AG04450 (cell line): ENCODE results near the gene B4GALNT4. TPM values are rescaled to one million over a fixed set of nuclear protein-coding genes. Genes with fewer than 3 reads are reported as not detected.
A peak's percentile ranks its signal among the peaks of the same experiment; 100 is the strongest.

Source experiments
- CTCF ChIA-PET: fragments of 300-600, 350-600 bp; formaldehyde crosslinking; extraction: SDS; loops from one replicate; lab custom pipeline; 2022; ENCODE audit warnings: antibody characterized with exemption, inconsistent platforms; lab: Charles Lee
- POLR2A ChIA-PET: fragments of 350-600 bp; formaldehyde crosslinking; extraction: SDS; loops from one replicate; lab custom pipeline; 2021; ENCODE audit warnings: antibody characterized with exemption, inconsistent platforms; lab: Yijun Ruan, JAX
- DNase-seq: peaks from one replicate; pipeline ENCODE4 v3.0.0-alpha.2; 2011; ENCODE audit warnings: low read depth, low spot score
- H3K27ac ChIP-seq: one replicate; pipeline ENCODE4 v1.5.1; 2012; ENCODE audit warnings: low read depth, low read length, control low read depth
- H3K27me3 ChIP-seq: one replicate; pipeline ENCODE4 v1.6.0; 2012; ENCODE audit warnings: low read length; ENCODE audit not compliant: control insufficient read depth, insufficient read depth
- H3K4me3 ChIP-seq: 2 replicates; pipeline ENCODE4 v1.5.1; 2011; ENCODE audit warnings: mild to moderate bottlenecking, low read depth, low read length, control low read depth
- H3K9me3 ChIP-seq: 2 replicates; pipeline ENCODE4 v1.5.1; 2012; ENCODE audit warnings: low read length; ENCODE audit not compliant: control insufficient read depth, insufficient read depth
- polyA plus RNA-seq: library from polyadenylated mRNA; depleted of rRNA; stranded (reverse); fragments of >200 nt; gene quantifications from 2 replicates; pipeline ENCODE4 v1.2.3, GENCODE V29; 2011
- TF ChIP-seq, protein P1 (sequence below): IDR thresholded peaks from 2 replicates; pipeline ENCODE4 v1.5.1; 2011; ENCODE audit warnings: low read depth, low read length, control low read depth, inconsistent platforms

B4GALNT4 gene
- polyA plus RNA-seq, 1 experiment, result 7.8 TPM

DNA sequence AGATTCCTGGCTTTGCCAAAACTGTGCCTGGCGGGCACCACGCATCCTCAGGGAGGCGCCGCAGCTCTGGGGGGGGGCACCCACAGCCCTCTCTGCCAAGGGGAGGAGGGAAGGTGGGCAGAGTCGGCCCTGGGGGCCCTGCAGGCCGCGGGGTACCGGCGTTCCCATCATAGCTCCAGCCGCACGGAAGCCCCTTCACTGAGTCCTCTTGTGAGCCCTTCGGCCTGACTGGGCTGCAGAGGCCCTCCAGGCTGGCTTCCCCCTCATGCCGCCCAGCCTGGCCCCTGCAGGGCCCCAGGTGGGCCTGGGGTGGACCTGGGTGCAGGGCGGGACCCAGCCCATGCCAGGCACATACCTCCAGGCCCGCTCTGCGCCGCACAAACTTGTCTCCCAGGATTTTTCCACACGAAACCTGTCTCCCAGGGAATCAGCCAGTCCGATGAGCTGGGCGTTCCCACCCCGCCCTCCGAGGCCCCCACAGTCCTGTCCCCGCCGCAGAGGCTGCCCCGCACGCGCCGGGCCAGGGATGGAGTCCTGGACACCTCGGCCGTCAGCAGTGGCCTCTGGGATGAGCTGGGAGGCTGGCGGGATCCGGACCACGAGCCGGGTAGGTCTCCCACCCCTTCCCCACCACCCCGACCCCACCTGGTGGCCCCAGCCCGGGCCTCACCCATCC lies 22.9 kb downstream of the B4GALNT4 start:
- H3K4me3 ChIP-seq, result no peak overlapping the region
- CTCF ChIA-PET, result interaction anchor here (0.6 kb wide), 1 partner anchor 141 kb away, joined by 3 read pairs; no protein-coding TSS in a partner anchor
- H3K9me3 ChIP-seq, result peaks cover 7% of the 10 kb centered on the region; the same call in 1 of the 2 replicates
- H3K27ac ChIP-seq, result no peak overlapping the region
- TF ChIP-seq, protein P1, sequence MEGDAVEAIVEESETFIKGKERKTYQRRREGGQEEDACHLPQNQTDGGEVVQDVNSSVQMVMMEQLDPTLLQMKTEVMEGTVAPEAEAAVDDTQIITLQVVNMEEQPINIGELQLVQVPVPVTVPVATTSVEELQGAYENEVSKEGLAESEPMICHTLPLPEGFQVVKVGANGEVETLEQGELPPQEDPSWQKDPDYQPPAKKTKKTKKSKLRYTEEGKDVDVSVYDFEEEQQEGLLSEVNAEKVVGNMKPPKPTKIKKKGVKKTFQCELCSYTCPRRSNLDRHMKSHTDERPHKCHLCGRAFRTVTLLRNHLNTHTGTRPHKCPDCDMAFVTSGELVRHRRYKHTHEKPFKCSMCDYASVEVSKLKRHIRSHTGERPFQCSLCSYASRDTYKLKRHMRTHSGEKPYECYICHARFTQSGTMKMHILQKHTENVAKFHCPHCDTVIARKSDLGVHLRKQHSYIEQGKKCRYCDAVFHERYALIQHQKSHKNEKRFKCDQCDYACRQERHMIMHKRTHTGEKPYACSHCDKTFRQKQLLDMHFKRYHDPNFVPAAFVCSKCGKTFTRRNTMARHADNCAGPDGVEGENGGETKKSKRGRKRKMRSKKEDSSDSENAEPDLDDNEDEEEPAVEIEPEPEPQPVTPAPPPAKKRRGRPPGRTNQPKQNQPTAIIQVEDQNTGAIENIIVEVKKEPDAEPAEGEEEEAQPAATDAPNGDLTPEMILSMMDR, result no peak
- POLR2A ChIA-PET, result interaction anchor here (0.6 kb wide), 1 partner anchor 14 kb away, joined by 3 read pairs; no protein-coding TSS in a partner anchor
- H3K27me3 ChIP-seq, result no peaks in the 10 kb centered on the region
- DNase-seq, result no peak

DNA sequence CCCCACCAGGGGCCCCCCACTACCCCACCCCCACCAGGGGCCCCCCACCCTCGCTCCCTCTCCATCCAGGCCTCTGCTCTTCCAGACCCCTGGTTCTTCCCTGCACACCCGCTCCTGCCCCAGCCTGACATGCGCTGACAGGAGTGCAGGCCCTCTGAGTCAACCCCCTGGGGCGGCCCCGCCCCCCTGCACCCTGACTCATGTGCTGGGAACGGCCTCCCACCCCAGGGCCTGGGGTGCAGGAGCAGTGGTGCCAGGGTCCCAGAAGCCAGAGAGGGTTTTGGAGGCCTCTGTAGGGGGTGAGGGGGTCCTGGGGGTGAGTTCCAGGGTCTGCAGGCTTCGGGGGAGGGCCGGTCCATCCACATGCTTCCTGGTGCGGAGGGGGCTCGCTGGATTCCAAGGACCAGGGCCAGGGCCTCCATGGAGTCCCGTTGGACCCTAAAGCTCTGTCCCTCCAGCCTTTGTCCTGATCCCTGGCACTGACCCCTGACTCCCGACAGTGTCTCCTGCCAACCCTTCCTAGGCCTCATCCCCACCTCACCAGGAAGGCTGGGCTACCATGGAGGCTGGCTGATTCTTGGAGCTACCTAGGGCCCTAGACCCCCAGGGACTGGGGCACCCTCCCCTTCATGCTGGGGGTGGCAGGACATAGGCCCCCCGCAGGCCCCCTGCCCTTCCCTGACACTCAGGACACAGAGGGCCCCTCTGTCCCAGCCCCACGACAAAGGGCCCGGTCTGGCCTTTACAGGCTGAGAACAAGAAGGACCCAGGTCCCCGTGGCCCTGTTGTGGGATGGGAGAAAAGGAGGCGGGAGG lies 24.1 kb downstream of the B4GALNT4 start:
- POLR2A ChIA-PET, result interaction anchor here (1.4 kb wide), 1 partner anchor 14 kb away, joined by 3 read pairs; no protein-coding TSS in a partner anchor
- H3K27ac ChIP-seq, result no peak overlapping the region
- H3K4me3 ChIP-seq, result no peak overlapping the region
- H3K27me3 ChIP-seq, result no peaks in the 10 kb centered on the region
- CTCF ChIA-PET, result no interaction called here
- H3K9me3 ChIP-seq, result peaks cover 10% of the 10 kb centered on the region; the same call in 1 of the 2 replicates
- TF ChIP-seq, protein P1, result no peak
- DNase-seq, result peak; percentile 42

DNA sequence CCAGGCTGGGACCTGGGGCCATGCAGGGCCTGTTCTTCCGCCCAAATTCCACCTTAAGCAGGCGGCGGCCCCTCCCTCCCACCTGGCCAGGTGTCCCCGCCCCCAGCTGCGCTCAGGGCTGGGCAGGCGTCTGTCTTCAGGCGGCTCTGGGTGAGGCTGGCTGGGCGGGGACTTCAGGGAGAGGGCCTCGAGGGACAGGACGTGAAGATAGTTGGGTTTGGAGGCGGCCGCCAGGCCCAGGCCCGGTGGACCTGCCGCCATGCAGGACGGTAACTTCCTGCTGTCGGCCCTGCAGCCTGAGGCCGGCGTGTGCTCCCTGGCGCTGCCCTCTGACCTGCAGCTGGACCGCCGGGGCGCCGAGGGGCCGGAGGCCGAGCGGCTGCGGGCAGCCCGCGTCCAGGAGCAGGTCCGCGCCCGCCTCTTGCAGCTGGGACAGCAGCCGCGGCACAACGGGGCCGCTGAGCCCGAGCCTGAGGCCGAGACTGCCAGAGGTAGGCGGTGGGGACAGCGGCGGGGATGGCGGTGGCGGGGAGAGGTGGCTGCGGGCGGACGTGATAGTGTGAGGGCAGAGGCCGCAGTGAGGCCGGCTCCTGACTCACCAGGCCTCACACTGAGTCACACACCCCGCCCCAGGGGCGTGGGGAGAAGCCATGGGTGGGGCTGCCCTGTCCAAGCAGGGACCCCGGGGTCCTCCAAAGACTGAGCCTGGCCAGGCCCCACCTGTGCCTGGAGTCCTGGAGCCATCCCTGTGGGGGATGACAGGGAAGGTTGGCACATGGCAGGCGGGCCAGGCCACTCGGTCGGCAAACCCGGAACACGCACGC lies 24.9 kb downstream of the B4GALNT4 start, which contains the start of gene PKP3:
Gene PKP3, plus strand, starts transcription at position 176 of the 824 bp plus-strand sequence. Its CDS starts 84 bp downstream, at position 260.
- Histone ChIP-seq H3K27me3 (no peaks in the 10 kb centered on the region), H3K4me3 (peak within 1 kb of the TSS; percentile 7; the same call in 1 of the 2 replicates), H3K27ac (no peak within 1 kb of the TSS), H3K9me3 (peaks cover 15% of the 10 kb centered on the region; the same call in 1 of the 2 replicates)
- POLR2A ChIA-PET, result interaction anchor here (1.4 kb wide), 1 partner anchor 13 kb away, joined by 3 read pairs; no protein-coding TSS in a partner anchor
- no peak for DNase-seq
- TF ChIP-seq, protein P1, result no peak
- CTCF ChIA-PET, result no interaction called here

DNA sequence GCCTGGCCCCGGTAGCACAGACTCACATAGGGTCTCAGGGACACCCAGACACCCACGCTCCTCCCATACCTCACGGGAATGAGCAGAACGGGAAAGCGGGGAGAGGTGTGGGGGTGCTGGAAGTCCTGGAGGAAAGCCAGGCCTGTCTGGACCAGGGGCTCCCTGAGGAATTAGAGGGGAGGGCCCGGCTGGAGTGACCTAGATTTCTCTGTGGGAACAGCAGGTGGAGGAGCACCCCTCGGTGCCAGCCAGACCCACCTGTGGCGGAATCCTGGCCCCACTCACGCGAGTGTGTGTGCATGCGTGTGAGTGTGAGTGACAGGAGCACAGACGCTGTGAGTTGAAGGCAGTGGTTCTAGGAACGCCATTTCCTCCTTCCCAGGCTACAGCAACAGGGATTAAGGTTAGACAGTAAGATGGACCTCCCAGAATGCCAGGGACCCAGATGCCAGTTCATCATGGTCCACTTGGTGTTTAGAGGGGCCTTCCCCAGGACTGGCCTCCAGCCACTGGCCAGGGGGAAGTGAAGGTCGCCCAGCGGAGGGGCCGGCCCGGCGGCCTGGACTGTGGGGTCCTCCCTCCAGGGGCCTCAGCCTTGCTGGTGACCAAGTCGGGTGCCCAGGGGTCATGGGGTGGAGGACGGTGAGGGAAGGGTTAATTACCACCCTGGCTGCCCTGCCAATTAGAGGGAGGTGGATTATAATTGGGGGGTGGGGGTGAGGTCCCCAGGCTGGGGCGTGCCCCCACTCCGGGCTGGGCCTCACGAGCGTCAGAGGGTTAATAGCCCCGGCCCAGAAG lies 25.8 kb downstream of the B4GALNT4 start:
- POLR2A ChIA-PET, result no interaction called here
- H3K27me3 ChIP-seq, result no peaks in the 10 kb centered on the region
- peaks cover 22% of the 10 kb centered on the region for H3K9me3 ChIP-seq
- TF ChIP-seq, protein P1, result no peak
- no peak overlapping the region for H3K27ac ChIP-seq
- CTCF ChIA-PET, result no interaction called here
- H3K4me3 ChIP-seq, result no peak overlapping the region
- no peak for DNase-seq
